ENCODE data around the gene TIGD6.
"Not testable (repeated sequence)": the region's sequence is repeated elsewhere in the genome, so short reads cannot be mapped to it uniquely, and the experiment has no call there.

Gene TIGD6

DNA sequence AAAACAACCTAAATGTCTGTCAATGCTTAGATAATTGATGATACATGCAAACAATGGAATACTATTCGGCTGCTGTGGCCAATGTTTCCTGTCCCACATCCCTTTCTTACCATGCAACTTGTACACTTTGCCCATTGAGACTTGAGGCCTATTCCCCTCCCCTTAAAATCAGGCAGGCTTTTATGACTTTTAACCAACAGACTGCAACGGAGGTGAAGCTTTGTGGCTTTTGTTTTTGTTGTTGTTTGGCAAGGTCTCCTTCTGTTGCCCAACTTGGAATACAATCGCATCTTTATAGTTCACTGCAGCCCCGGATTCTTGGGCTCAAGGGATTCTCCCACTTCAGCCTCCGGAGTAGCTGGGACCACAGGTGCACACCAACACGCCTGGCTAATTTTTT lies 45.7 kb downstream of the TIGD6 start:
- no peak overlapping the region for H3K4me3 ChIP-seq (ENCODE audit: low read length)
- TF ChIP-seq CTCF (conservative IDR thresholded peaks at IDR 0.05; ENCODE audit: low read length) = no peak
- no peak for DNase-seq (ENCODE audit: low read depth)

- DNase-seq (ENCODE audit: low read depth) = no peak
- H3K4me3 ChIP-seq (ENCODE audit: low read length) = no peak overlapping the region
- no peak for TF ChIP-seq CTCF (conservative IDR thresholded peaks at IDR 0.05; ENCODE audit: low read length)
These were observed 46.9 kb downstream of the TIGD6 start for GRCh38 chr5:149953436-149954121.

DNA sequence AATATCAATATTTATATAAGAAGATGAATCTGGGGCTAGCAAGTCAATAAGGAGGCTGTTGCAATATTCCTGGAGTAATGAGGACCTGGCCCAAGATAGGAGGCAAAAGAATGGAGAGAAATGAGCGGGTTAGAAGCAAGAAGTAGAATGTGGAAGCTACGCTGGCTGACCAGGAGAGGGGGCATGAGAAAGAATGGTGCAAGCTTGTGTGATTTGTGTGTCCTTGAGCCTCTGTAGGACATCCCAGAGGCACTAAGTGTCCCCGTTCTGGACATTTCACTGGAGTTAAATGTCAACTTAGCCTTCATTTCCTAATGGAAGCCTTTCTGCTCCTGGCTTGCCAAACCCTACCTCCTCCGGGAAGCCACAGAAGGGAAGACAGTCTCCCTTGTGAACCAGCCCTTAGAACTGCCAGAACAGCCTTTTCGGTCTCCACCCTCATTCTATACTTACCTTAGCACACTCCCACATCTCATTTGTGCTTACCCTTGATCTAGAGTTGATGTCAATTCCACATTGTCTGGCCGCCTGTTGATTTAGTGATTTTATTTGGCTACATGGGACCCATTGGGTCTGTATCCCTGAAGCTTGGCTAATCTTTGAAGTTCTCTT lies 49.2 kb downstream of the TIGD6 start:
- no peak for DNase-seq (ENCODE audit: low read depth)
- TF ChIP-seq CTCF (conservative IDR thresholded peaks at IDR 0.05; ENCODE audit: low read length) = 0 out of 2 replicates have a peak, but pooled peaks have one; percentile 13
- no peak overlapping the region for H3K4me3 ChIP-seq (ENCODE audit: low read length)

DNA sequence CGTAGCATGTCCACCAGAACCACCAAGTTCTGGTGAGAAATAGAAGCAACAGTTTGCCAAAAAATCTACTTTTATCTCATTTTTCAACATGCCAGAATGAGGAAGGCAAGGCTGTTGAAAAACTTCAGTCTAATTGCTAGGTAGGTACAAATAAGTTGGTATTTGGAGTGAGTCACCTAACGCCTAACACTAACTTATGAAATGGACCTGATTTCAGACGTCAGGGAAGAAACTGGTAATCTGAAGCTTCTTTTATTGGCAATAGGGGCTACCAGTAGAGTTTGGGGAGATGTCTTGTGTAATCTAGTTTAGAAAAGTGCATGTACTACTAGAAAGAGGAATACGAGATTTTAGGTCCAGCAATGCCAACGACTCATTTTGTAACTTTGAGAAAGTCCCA lies 51.5 kb downstream of the TIGD6 start:
- no peak for DNase-seq (ENCODE audit: low read depth)
- H3K4me3 ChIP-seq (ENCODE audit: low read length) = no peak overlapping the region
- no peak for TF ChIP-seq CTCF (conservative IDR thresholded peaks at IDR 0.05; ENCODE audit: low read length)

GRCh38 chr5:149946118-149946517 lies 54.3 kb downstream of the TIGD6 start:
- no peak overlapping the region for H3K4me3 ChIP-seq (ENCODE audit: low read length)
- no peak for TF ChIP-seq CTCF (conservative IDR thresholded peaks at IDR 0.05; ENCODE audit: low read length)

DNA sequence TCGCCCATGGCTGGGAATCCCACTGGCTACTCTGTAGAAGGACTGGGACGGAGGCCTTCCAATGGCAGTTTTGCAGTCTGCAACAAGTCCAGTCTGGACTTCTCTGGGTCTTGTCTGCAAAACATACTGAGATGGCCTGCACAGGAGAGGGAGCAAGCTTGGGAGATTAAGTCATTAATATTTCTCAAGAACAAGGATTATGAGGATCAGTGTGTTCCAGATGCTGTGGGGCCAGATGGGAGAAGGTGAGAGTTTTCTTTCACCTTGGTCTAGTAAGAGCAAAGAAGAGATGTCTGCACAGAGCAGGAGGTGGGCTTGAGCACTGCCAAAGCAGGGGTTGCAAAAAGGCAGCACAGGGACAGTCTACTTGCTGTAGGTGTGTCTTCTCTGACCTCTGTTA lies 55.8 kb downstream of the TIGD6 start, which contains the start of gene PDE6A:
Gene PDE6A (minus strand): TSS at position 128 of the 400 bp plus-strand sequence. CDS start 120 bp downstream, at position 8.
- TF ChIP-seq CTCF (conservative IDR thresholded peaks at IDR 0.05; ENCODE audit: low read length) = no peak
- no peak for DNase-seq (ENCODE audit: low read depth)
- no peak within 1 kb of the TSS for H3K4me3 ChIP-seq (ENCODE audit: low read length)

More at GRCh38 chr5:149946118-149946517, 54.3 kb downstream of the TIGD6 start:
- no peak for DNase-seq (ENCODE audit: low read depth)

DNA sequence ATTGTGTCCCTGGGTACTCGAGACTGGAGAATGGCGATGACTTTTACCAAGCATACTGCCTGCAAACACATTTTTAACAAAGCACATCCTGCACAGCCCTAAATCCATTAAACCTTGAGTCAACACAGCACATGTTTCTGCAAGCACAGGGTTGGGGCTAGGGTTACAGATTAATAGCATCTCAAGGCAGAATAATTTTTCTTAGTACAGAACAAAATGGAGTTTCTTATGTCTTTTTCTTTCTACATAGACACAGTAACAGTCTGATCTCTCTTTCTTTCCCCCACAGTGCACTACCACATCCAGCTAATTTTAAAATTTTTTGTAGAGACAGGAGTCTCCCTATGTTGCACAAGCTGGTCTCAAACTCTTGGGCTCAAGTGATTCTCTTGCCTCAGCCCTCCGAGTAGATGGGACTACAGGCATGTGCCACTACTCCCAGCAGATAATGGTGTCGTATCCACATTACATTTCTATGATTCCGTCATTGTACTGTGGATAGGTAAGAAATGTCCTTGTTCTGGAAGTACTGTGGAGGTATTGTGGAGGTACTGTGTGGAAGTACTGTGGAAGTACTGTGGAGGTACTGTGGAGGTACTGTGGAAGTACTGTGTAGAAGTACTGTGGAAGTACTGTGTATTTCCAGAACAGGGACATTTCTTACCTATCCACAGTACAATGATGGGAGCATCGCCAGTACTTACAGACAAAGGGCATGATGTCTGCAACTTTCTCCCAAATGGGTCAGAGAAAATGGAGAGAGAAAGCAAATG lies 57.1 kb downstream of the TIGD6 start:
- DNase-seq (ENCODE audit: low read depth); H3K4me3 ChIP-seq (ENCODE audit: low read length): not testable (repeated sequence)
